Ishikawa (cell line): ENCODE measurements around the gene ZSWIM3.

Experiments used
- CEBPB ChIP-seq: IDR thresholded peaks from 2 replicates; pipeline ENCODE4 v1.6.1; 2012
- CREB1 ChIP-seq: IDR thresholded peaks from 2 replicates; pipeline ENCODE4 v1.6.1; 2012; ENCODE audit warnings: low read depth
- EGR1 ChIP-seq: IDR thresholded peaks from 2 replicates; pipeline ENCODE4 v1.6.1; 2012
- EP300 ChIP-seq: IDR thresholded peaks from 2 replicates; pipeline ENCODE4 v1.6.1; 2012; ENCODE audit warnings: borderline replicate concordance
- FOXM1 ChIP-seq: IDR thresholded peaks from 2 replicates; pipeline ENCODE4 v1.6.1; 2012; ENCODE audit warnings: low read depth, borderline replicate concordance
- NFIC ChIP-seq: IDR thresholded peaks from 2 replicates; pipeline ENCODE4 v1.6.1; 2012
- RAD21 ChIP-seq: IDR thresholded peaks from 2 replicates; pipeline ENCODE4 v1.6.1; 2012; ENCODE audit warnings: low read depth
- REST ChIP-seq: IDR thresholded peaks from 2 replicates; pipeline ENCODE4 v1.6.1; 2012; ENCODE audit warnings: low read depth, mild to moderate bottlenecking
- TAF1 ChIP-seq: IDR thresholded peaks from 2 replicates; pipeline ENCODE4 v1.6.1; 2012; ENCODE audit warnings: low read depth, mild to moderate bottlenecking
- TCF12 ChIP-seq: IDR thresholded peaks from 2 replicates; pipeline ENCODE4 v1.6.1; 2012; ENCODE audit warnings: low read depth
- TEAD4 ChIP-seq: IDR thresholded peaks from 2 replicates; pipeline ENCODE4 v1.6.1; 2012
- USF1 ChIP-seq: IDR thresholded peaks from 2 replicates; pipeline ENCODE4 v1.6.1; 2012
- YY1 ChIP-seq: IDR thresholded peaks from 2 replicates; pipeline ENCODE4 v1.6.1; 2012; ENCODE audit warnings: low read depth
- ZBTB7A ChIP-seq: IDR thresholded peaks from 2 replicates; pipeline ENCODE4 v1.6.1; 2012; ENCODE audit warnings: low read depth
- TF ChIP-seq, protein P1 (sequence below): IDR thresholded peaks from 2 replicates; pipeline ENCODE4 v1.6.1; 2012

ZSWIM3 gene

GRCh38 chr20:45917790-45918141 is 60.4 kb downstream of the ZSWIM3 start:
- TF ChIP-seq CEBPB, result no peak
- no peak for TF ChIP-seq ZBTB7A
- TF ChIP-seq EP300, result no peak

DNA sequence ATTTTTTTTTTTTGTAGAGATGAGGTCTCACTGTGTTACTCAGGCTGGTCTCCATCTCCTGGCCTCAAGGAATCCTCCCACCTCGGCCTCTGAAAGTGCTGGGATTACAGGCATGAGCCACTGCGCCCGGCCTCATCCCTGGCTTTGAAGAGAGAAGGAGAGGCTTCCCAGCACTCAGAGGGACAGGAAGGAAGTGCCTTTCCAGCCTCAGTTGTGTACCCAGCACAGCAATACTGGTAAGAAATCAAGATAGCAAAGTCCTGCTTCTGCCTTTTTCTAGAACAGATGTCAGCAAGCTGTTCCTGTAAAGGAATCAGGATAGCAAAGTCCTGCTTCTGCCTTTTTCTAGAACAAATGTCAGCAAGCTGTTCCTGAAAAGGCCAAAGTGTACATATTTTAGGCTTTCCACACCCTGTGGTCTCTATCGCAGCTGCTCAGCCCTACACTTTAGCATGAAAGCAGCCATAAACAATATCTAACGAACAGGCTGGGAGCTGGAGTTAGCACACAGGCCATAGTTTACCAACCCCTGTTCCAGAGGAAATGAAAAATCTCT is 60.8 kb downstream of the ZSWIM3 start:
- TF ChIP-seq FOXM1 (no peak), TAF1 (no peak)

DNA sequence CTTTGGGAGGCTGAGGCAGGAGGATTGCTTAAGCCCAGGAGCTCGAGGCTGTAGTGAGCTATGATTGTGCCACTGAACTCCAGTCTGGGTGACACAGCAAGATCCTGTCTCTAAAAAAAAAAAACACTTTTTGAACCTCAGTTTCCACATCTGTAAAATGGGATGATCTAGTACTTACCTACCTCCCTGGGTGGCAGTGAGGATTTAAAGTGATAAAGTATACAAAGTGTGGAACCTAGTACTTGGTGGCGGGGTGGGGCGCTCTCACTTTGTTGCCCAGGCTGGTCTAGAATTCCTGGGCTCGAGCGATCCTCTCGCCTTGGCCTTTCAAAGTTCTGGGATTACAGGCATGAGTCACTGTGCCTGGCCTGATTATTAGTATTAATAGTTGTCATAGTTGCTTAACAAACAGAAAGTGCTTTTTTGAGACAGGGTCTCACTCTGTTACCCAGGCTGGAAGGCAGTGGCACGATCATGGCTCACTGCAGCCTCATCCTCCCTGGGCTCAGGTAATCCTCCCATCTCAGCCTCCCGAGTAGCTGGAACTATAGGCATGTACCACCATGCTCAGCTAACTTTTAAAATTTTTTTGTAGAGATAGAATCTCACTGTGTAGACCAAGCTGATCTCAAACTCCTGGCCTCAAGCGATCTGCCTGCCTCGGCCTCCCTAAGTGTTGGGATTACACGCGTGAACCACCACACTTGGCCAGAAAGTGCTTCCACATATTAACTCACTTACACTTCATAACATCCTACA is 61.5 kb downstream of the ZSWIM3 start:
- TF ChIP-seq REST (no peak), TCF12 (no peak), TEAD4 (no peak), EP300 (no peak), CEBPB (no peak), EGR1 (no peak), CREB1 (no peak), TAF1 (no peak), FOXM1 (no peak), USF1 (no peak), NFIC (no peak), YY1 (no peak), RAD21 (no peak), ZBTB7A (no peak)
- TF ChIP-seq, protein P1, sequence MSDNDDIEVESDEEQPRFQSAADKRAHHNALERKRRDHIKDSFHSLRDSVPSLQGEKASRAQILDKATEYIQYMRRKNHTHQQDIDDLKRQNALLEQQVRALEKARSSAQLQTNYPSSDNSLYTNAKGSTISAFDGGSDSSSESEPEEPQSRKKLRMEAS, result no peak

GRCh38 chr20:45919542-45920399 is 62.4 kb downstream of the ZSWIM3 start:
- TF ChIP-seq, protein P1, result no peak
- TF ChIP-seq EGR1 (no peak), EP300 (no peak), ZBTB7A (no peak), TCF12 (no peak)

DNA sequence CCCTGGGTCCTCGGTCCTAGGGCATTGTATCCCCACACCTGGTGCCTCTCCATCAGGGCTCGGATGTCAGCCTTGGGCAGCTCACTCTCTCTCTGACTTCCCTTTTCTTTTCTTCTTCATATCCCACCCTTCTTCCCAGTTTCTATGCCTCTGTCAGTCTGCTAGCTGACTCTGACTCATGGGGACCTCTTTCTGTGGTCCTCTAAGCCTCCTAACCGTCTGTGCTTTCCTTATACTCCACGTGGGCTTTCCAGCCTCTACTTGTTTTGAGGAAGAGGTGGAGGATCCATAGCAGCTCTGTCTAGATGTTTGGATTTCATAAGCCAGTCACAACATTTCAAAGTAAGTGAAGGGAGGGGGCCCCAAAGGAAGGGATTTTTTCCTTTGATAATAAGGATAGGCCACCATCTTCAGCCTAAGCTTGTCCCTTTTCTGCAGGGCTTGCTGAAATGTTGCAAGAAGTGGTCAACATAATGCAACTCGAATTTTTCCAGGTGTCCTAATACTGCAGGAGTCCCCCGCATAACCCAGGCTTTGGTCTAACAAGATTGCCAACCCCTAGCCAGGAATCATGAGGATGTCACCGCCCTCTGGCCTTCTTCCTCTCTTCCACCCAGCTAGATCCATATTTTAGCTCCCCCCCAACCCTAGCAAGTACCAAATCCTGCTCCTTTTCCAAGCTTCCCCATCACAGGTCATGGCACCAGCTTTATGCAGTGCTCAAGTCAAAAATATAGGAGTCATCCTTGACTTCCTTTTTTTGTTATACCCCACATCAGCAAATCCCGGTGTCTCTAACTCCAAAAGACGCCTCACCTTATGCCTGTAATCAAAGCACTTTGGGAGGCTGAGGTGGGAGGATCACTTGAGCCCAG is 63.3 kb downstream of the ZSWIM3 start:
- TF ChIP-seq CREB1 (no peak), FOXM1 (no peak), REST (no peak)
